ENCODE results near the gene ARID5B. TPM values are rescaled to one million over a fixed set of nuclear protein-coding genes. Genes with fewer than 3 reads are reported as not detected.

ARID5B gene
- total and polyA plus RNA-seq, 2 donors (not counting 1 experiment from before 2014, with no cell fraction given): 22.4 to 237 TPM

DNA sequence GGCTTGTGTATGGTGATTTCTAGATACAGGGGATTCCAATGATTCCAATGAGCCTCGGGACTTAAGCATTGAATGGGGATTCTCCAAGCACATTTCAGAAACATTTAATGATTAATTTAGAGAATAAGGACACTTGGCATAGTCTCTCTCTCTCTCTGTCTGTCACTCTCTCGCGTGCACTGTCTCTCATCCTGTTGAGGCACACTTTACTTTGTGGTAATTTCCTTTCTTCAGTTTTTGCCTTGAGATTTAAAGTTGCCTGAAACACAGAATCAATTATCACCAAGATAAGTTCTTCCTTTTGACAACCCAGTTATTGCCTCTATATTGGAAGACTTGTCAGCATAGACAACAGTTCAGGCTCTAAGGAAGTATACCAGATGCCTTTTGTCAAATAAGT is 131.6 kb downstream of the ARID5B start:
- Histone ChIP-seq H4K20me1 (ENCODE audit: control insufficient read depth, insufficient read depth, low read length, poor library complexity, severe bottlenecking) (no peaks in the 10 kb centered on the region), H3K27ac (ENCODE audit: low read length in 2 of 2) (peak overlapping the region in 1 of 2 donors; percentile 20), H3K36me3 (replicated peaks in 1 of 2; ENCODE audit: control extremely low read depth in 1 of 2, control insufficient read depth in 1 of 2, extremely low read depth in 1 of 2, insufficient read depth in 2 of 2, low read length in 1 of 2) (peaks cover 3 to 33% of the 10 kb centered on the region in 2 experiments), H3K27me3 (replicated peaks in 1 of 4; ENCODE audit: control extremely low read depth in 1 of 4, control insufficient read depth in 3 of 4, insufficient read depth in 4 of 4, low read length in 3 of 4) (no peaks in the 10 kb centered on the region), H2AFZ (ENCODE audit: insufficient read depth, low read depth, low read length, poor library complexity, severe bottlenecking) (no peak overlapping the region), H3K9me3 (ENCODE audit: control extremely low read depth in 1 of 3, control insufficient read depth in 2 of 3, insufficient read depth in 1 of 3, low read length in 2 of 3) (peaks cover 0 to 5% (median 0%) of the 10 kb centered on the region in 3 donors), H3K4me3 (ENCODE audit: control extremely low read depth in 1 of 5, extremely low read depth in 1 of 5, insufficient read depth in 1 of 5, low read depth in 2 of 5, low read length in 4 of 5) (no peak overlapping the region), H3K9ac (ENCODE audit: low read length) (no peak overlapping the region), H3K4me2 (replicated peaks; ENCODE audit: low read depth, low read length, poor library complexity, severe bottlenecking) (no peak overlapping the region), H3K79me2 (ENCODE audit: control insufficient read depth, insufficient read depth, low read length) (peaks cover 100% of the 10 kb centered on the region), H3K4me1 (ENCODE audit: control insufficient read depth in 2 of 2, insufficient read depth in 2 of 2, low read length in 2 of 2) (peaks cover 70 to 76% of the 10 kb centered on the region in 2 donors)
- Mint-ChIP-seq H3K27ac (peak overlapping the region; percentile 77), H3K27me3 (no peaks in the 10 kb centered on the region), H3K4me1 (peaks cover 83% of the 10 kb centered on the region), H3K9me3 (ENCODE audit: insufficient read depth) (no peaks in the 10 kb centered on the region), H3K4me3 (no peak overlapping the region)
- ChIA-PET CTCF (interaction anchor here (11.6 kb wide), 1 partner anchor 133 kb away, joined by 110 read pairs; the partner anchor contains the start of gene ARID5B), POLR2A (no interaction called here)
- intact Hi-C loops (cut with micrococcal nuclease): loop anchor here (10.0 kb wide), 1 partner anchor 52 kb away; no protein-coding TSS in a partner anchor
- TF ChIP-seq, protein P1, sequence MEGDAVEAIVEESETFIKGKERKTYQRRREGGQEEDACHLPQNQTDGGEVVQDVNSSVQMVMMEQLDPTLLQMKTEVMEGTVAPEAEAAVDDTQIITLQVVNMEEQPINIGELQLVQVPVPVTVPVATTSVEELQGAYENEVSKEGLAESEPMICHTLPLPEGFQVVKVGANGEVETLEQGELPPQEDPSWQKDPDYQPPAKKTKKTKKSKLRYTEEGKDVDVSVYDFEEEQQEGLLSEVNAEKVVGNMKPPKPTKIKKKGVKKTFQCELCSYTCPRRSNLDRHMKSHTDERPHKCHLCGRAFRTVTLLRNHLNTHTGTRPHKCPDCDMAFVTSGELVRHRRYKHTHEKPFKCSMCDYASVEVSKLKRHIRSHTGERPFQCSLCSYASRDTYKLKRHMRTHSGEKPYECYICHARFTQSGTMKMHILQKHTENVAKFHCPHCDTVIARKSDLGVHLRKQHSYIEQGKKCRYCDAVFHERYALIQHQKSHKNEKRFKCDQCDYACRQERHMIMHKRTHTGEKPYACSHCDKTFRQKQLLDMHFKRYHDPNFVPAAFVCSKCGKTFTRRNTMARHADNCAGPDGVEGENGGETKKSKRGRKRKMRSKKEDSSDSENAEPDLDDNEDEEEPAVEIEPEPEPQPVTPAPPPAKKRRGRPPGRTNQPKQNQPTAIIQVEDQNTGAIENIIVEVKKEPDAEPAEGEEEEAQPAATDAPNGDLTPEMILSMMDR (IDR thresholded peaks at IDR 0.05): no peak
- DNase-seq (no peak), ATAC-seq (ENCODE audit: low read depth) (no peak)
- WGBS (ENCODE audit: insufficient coverage): no CpG with 5 or more reads among the region's 3 CpGs

DNA sequence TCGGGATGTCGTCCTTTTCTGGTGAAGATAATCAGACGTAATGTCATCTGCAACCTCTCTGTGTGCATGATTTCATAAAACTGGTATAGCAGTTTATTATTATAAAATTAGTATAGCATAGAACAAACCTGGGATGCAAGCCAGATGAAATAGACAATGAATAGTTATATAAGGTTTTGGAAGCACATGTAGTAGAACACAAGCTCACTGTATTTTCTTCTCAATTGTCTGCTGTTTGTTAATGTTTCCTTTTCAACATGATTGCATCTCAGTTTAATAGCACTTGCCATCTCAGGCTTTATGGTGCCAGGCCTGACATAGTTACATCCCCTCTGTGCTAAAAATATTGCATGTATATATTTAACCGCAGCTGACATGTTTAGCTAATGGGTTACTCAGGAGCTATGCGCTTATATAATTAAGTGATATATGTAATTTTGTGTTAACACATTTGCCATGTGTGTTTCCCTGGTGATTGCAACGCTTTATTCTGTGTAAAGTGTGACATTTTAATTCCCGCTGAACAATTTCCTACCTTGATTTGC is 132.7 kb downstream of the ARID5B start:
- Mint-ChIP-seq H3K4me3 (no peak overlapping the region), H3K9me3 (ENCODE audit: insufficient read depth) (no peaks in the 10 kb centered on the region), H3K27ac (no peak overlapping the region), H3K27me3 (no peaks in the 10 kb centered on the region), H3K4me1 (peaks cover 83% of the 10 kb centered on the region)
- Histone ChIP-seq H3K9ac (ENCODE audit: low read length) (no peak overlapping the region), H3K4me3 (ENCODE audit: control extremely low read depth in 1 of 5, extremely low read depth in 1 of 5, insufficient read depth in 1 of 5, low read depth in 2 of 5, low read length in 4 of 5) (no peak overlapping the region), H3K9me3 (ENCODE audit: control extremely low read depth in 1 of 3, control insufficient read depth in 2 of 3, insufficient read depth in 1 of 3, low read length in 2 of 3) (peaks cover 0 to 5% (median 0%) of the 10 kb centered on the region in 3 donors), H2AFZ (ENCODE audit: insufficient read depth, low read depth, low read length, poor library complexity, severe bottlenecking) (no peak overlapping the region), H3K4me1 (ENCODE audit: control insufficient read depth in 2 of 2, insufficient read depth in 2 of 2, low read length in 2 of 2) (peaks cover 77 to 79% of the 10 kb centered on the region in 2 donors), H3K79me2 (ENCODE audit: control insufficient read depth, insufficient read depth, low read length) (peaks cover 100% of the 10 kb centered on the region), H3K4me2 (replicated peaks; ENCODE audit: low read depth, low read length, poor library complexity, severe bottlenecking) (no peak overlapping the region), H4K20me1 (ENCODE audit: control insufficient read depth, insufficient read depth, low read length, poor library complexity, severe bottlenecking) (no peaks in the 10 kb centered on the region), H3K27ac (ENCODE audit: low read length in 2 of 2) (peak overlapping the region in 1 of 2 donors; percentile 84), H3K27me3 (replicated peaks in 1 of 4; ENCODE audit: control extremely low read depth in 1 of 4, control insufficient read depth in 3 of 4, insufficient read depth in 4 of 4, low read length in 3 of 4) (no peaks in the 10 kb centered on the region), H3K36me3 (replicated peaks in 1 of 2; ENCODE audit: control extremely low read depth in 1 of 2, control insufficient read depth in 1 of 2, extremely low read depth in 1 of 2, insufficient read depth in 2 of 2, low read length in 1 of 2) (peaks cover 3 to 25% of the 10 kb centered on the region in 2 experiments)
- intact Hi-C loops (cut with micrococcal nuclease): loop anchor here (10.0 kb wide), 1 partner anchor 51 kb away; no protein-coding TSS in a partner anchor
- 100% methylated on average over 2 of the region's 7 CpGs for WGBS (ENCODE audit: insufficient coverage)
- ATAC-seq (ENCODE audit: low read depth): no peak
- no peak for DNase-seq
- POLR2A ChIA-PET: no interaction called here
- CTCF ChIA-PET: interaction anchor here (8.0 to 14.1 kb wide), 3 partner anchors 10 to 210 kb away, joined by 110 to 184 read pairs (median 131); partner anchors contain the start of gene ARID5B
- TF ChIP-seq, protein P1 (IDR thresholded peaks at IDR 0.05): no peak
- no peak for TF ChIP-seq EZH2 (IDR thresholded peaks at IDR 0.05; ENCODE audit: borderline replicate concordance, insufficient read depth, low read depth, low read length, poor library complexity, severe bottlenecking)

All from B cell (primary cell).